ENCODE measurements around the gene PSME2. TPM values are rescaled to one million over a fixed set of nuclear protein-coding genes. Genes with fewer than 3 reads are reported as not detected.

Gene PSME2
- total RNA-seq, 1 donor from 2014 or later, result 26.9 TPM

GRCh38 chr14:24122416-24122815 is 24.0 kb downstream of the PSME2 start:
- peaks cover 28% of the 10 kb centered on the region for H3K36me3 ChIP-seq (ENCODE audit: control insufficient read depth, insufficient read depth, low read length)
- FAIRE-seq, result no peak
- no peak overlapping the region for H3K4me3 ChIP-seq (ENCODE audit: low read depth, low read length)
- TF ChIP-seq, protein P1, sequence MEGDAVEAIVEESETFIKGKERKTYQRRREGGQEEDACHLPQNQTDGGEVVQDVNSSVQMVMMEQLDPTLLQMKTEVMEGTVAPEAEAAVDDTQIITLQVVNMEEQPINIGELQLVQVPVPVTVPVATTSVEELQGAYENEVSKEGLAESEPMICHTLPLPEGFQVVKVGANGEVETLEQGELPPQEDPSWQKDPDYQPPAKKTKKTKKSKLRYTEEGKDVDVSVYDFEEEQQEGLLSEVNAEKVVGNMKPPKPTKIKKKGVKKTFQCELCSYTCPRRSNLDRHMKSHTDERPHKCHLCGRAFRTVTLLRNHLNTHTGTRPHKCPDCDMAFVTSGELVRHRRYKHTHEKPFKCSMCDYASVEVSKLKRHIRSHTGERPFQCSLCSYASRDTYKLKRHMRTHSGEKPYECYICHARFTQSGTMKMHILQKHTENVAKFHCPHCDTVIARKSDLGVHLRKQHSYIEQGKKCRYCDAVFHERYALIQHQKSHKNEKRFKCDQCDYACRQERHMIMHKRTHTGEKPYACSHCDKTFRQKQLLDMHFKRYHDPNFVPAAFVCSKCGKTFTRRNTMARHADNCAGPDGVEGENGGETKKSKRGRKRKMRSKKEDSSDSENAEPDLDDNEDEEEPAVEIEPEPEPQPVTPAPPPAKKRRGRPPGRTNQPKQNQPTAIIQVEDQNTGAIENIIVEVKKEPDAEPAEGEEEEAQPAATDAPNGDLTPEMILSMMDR (IDR thresholded peaks at IDR 0.05; ENCODE audit: insufficient read depth, low read length, severe bottlenecking), result no peak
- DNase-seq (ENCODE audit: low read depth), result no peak
- no peaks in the 10 kb centered on the region for H3K27me3 ChIP-seq (ENCODE audit: control insufficient read depth, insufficient read depth, low read length)

DNA sequence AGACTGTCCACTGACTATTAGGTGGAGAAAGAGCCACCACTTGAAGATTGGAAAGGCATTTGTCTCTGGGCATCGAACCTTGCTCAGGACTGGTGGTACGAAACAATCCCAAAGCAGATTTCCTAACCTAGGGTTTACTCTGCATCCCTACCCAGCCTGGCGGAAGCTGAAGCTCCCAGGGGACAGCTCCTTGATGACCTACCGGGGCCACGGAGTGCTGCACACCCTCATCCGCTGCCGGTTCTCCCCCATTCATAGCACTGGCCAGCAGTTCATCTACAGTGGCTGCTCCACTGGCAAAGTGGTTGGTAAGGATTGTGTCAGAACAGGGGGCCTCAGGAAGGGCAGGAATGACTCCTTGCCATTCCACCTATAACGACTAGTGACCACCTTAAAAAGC is 25.2 kb downstream of the PSME2 start:
- no peaks in the 10 kb centered on the region for H3K27me3 ChIP-seq (ENCODE audit: control insufficient read depth, insufficient read depth, low read length)
- TF ChIP-seq, protein P1 (IDR thresholded peaks at IDR 0.05; ENCODE audit: insufficient read depth, low read length, severe bottlenecking), result no peak
- FAIRE-seq, result no peak
- DNase-seq (ENCODE audit: low read depth), result no peak
- peaks cover 33% of the 10 kb centered on the region for H3K36me3 ChIP-seq (ENCODE audit: control insufficient read depth, insufficient read depth, low read length)
- no peak overlapping the region for H3K4me3 ChIP-seq (ENCODE audit: low read depth, low read length)

DNA sequence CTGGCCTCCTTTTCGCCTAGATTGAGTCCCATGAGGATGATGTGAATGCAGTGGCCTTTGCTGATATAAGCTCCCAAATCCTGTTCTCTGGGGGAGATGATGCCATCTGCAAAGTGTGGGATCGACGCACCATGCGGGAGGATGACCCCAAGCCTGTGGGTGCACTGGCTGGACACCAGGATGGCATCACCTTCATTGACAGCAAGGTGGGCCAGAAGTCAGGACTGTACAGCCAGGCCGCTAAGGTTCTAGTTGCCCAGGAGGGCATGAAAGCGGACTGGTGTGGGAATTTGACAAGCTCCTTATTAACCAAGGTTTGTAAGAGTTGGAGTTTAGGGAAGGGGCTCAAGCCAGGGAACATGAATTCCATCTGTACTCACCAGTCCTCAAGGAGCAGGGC is 26.7 kb downstream of the PSME2 start:
- Histone ChIP-seq H3K27me3 (ENCODE audit: control insufficient read depth, insufficient read depth, low read length) (no peaks in the 10 kb centered on the region), H3K4me3 (ENCODE audit: low read depth, low read length) (no peak overlapping the region), H3K36me3 (ENCODE audit: control insufficient read depth, insufficient read depth, low read length) (peaks cover 33% of the 10 kb centered on the region)
- TF ChIP-seq, protein P1 (IDR thresholded peaks at IDR 0.05; ENCODE audit: insufficient read depth, low read length, severe bottlenecking), result no peak
- FAIRE-seq (no peak), DNase-seq (ENCODE audit: low read depth) (no peak)

DNA sequence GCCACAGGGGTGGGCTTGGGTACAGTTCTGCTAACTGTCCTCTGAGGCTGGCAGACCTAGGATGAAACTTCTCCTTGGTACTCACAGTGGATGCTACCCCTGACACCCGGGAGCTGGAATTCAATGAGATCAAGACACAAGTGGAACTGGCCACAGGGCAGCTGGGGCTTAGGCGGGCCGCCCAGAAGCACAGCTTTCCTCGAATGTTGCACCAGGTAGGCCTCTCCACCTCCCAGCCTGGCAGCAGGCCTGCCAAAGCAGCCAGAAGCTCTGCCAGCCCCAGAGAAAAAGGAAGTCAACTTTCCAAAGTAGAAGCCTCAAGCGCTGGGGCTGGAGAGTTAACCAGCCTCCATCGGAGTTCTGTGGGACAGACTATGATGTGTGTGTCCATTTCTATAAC is 29.2 kb downstream of the PSME2 start:
- TF ChIP-seq, protein P1 (IDR thresholded peaks at IDR 0.05; ENCODE audit: insufficient read depth, low read length, severe bottlenecking), result no peak
- Histone ChIP-seq H3K4me3 (ENCODE audit: low read depth, low read length) (no peak overlapping the region), H3K36me3 (ENCODE audit: control insufficient read depth, insufficient read depth, low read length) (peaks cover 29% of the 10 kb centered on the region), H3K27me3 (ENCODE audit: control insufficient read depth, insufficient read depth, low read length) (no peaks in the 10 kb centered on the region)
- FAIRE-seq (no peak), DNase-seq (ENCODE audit: low read depth) (no peak)

DNA sequence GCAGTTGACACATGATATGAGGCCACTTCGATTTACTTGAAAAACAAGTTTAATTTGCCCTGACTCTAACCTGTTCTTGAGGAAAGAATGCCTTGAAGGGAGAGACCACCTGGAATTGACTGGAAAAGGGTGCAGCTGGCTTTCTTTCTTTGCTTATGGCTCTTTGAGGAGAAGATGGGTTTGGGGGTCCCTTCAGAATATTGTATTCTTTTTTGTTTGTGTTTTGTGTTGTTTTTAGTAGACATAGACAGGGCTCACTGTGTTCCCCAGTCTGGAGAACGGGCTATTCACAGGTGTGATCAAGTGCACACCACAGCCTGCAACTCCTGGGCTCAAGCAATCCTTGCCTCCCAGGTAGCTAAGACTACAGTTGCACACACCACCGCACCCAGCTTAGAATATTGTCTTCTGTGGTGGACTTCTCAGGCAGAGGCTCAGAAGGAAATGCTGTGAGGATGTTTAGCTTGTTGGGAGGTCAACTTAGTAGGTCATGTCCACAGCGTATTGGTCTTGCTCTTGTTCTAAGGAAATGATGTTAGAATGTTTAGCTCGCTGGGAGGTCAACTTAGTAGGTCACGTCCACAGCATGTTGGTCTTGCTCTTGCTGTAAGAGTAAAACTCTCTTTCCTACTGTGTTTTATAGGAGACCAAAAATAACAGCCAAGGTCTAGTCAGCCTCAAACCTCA is 30.1 kb downstream of the PSME2 start:
- FAIRE-seq, result no peak
- peak overlapping the region; percentile 63 for H3K4me3 ChIP-seq (ENCODE audit: low read depth, low read length)

More for the DNA sequence above, 30.1 kb downstream of the PSME2 start:
- TF ChIP-seq, protein P1 (IDR thresholded peaks at IDR 0.05; ENCODE audit: insufficient read depth, low read length, severe bottlenecking), result no peak
- peaks cover 28% of the 10 kb centered on the region for H3K36me3 ChIP-seq (ENCODE audit: control insufficient read depth, insufficient read depth, low read length)
- H3K27me3 ChIP-seq (ENCODE audit: control insufficient read depth, insufficient read depth, low read length), result no peaks in the 10 kb centered on the region
- no peak for DNase-seq (ENCODE audit: low read depth)

All from bronchial epithelial cell (primary cell).